ENCODE measurements around the gene FAM156A. TPM values are rescaled to one million over a fixed set of nuclear protein-coding genes. Genes with fewer than 3 reads are reported as not detected.
"Not testable (repeated sequence)": the region's sequence is repeated elsewhere in the genome, so short reads cannot be mapped to it uniquely, and the experiment has no call there.

The FAM156A gene
- total and polyA plus RNA-seq, 4 experiments from 2014 or later, result 3.2 to 17.3 (median 10.2) TPM

- no peaks in the 10 kb centered on the region for H3K9me3 ChIP-seq (ENCODE audit: control insufficient read depth in 1 of 2, low read length in 2 of 2)
- H3K4me1 ChIP-seq (ENCODE audit: insufficient read depth, low read length), result peaks cover 18% of the 10 kb centered on the region
- H3K4me3 ChIP-seq (ENCODE audit: low read length in 2 of 2), result peak overlapping the region; percentile 81 to 89
- Mint-ChIP-seq H3K27me3 (peaks cover 0 to 1% of the 10 kb centered on the region in 2 donors), H3K9me3 (no peaks in the 10 kb centered on the region), H3K4me3 (peak overlapping the region; percentile 89 to 99 (median 94)), H3K27ac (peak overlapping the region; percentile 95 to 100 (median 99)), H3K36me3 (peaks cover 0 to 3% of the 10 kb centered on the region in 2 donors), H3K4me1 (peaks cover 9 to 28% (median 16%) of the 10 kb centered on the region in 4 donors)
- CTCF ChIA-PET (ENCODE audit: partially characterized antibody), result interaction anchor here (1.0 to 1.4 kb wide), 5 partner anchors 72 to 733 kb away, joined by 3 to 6 read pairs (median 4); no protein-coding TSS in a partner anchor
- H3K27ac ChIP-seq (ENCODE audit: low read depth, low read length), result peak overlapping the region; percentile 77
- POLR2A ChIA-PET (ENCODE audit: partially characterized antibody), result interaction anchor here (1.0 to 2.9 kb wide), 7 partner anchors 9 to 734 kb away, joined by 3 to 12 read pairs (median 5); partner anchors contain the start of genes KANTR, RIBC1 and SMC1A
- DNase-seq, result no peak
- no peaks in the 10 kb centered on the region for H3K27me3 ChIP-seq (ENCODE audit: insufficient read depth, low read length)
- intact Hi-C loops (cut with micrococcal nuclease), result loop anchor here (2.0 to 5.0 kb wide), 4 partner anchors 97 to 1384 kb away; no protein-coding TSS in a partner anchor
- H3K36me3 ChIP-seq (ENCODE audit: insufficient read depth, low read length), result no peaks in the 10 kb centered on the region
These were observed 37.6 kb upstream of the FAM156A start for GRCh38 chrX:52995987-52996331.

GRCh38 chrX:52995135-52995986, 37.0 kb upstream of the FAM156A start:
- H3K4me3 Mint-ChIP-seq, result peak overlapping the region; percentile 89 to 99 (median 94)
- peaks cover 0 to 3% of the 10 kb centered on the region in 2 donors for H3K36me3 Mint-ChIP-seq
- Histone ChIP-seq H3K4me1 (ENCODE audit: insufficient read depth, low read length) (peaks cover 18% of the 10 kb centered on the region), H3K27ac (ENCODE audit: low read depth, low read length) (peak overlapping the region; percentile 77), H3K36me3 (ENCODE audit: insufficient read depth, low read length) (no peaks in the 10 kb centered on the region), H3K27me3 (ENCODE audit: insufficient read depth, low read length) (no peaks in the 10 kb centered on the region), H3K9me3 (ENCODE audit: control insufficient read depth in 1 of 2, low read length in 2 of 2) (no peaks in the 10 kb centered on the region), H3K4me3 (ENCODE audit: low read length in 2 of 2) (peak overlapping the region; percentile 81 to 89)
- CTCF ChIA-PET (ENCODE audit: partially characterized antibody), result interaction anchor here (1.0 to 1.8 kb wide), 7 partner anchors 72 to 732 kb away, joined by 3 to 6 read pairs (median 4); partner anchors contain the start of gene RIBC1
- H3K27ac Mint-ChIP-seq, result peak overlapping the region; percentile 95 to 100 (median 99)
- H3K9me3 Mint-ChIP-seq, result no peaks in the 10 kb centered on the region
- peak; percentile 90 to 94 (median 93) for DNase-seq
- intact Hi-C loops (cut with micrococcal nuclease), result loop anchor here (2.0 to 5.0 kb wide), 4 partner anchors 97 to 1383 kb away; no protein-coding TSS in a partner anchor
- POLR2A ChIA-PET (ENCODE audit: partially characterized antibody), result interaction anchor here (1.0 to 2.9 kb wide), 7 partner anchors 8 to 734 kb away, joined by 3 to 12 read pairs (median 5); partner anchors contain the start of genes KANTR, RIBC1 and SMC1A
- H3K27me3 Mint-ChIP-seq, result peaks cover 0 to 1% of the 10 kb centered on the region in 2 donors
- H3K4me1 Mint-ChIP-seq, result peaks cover 9 to 28% (median 16%) of the 10 kb centered on the region in 4 donors

- H3K4me3 Mint-ChIP-seq, result no peak overlapping the region
- no peaks in the 10 kb centered on the region for H3K36me3 ChIP-seq (ENCODE audit: insufficient read depth, low read length)
- ChIA-PET CTCF (ENCODE audit: partially characterized antibody) (interaction anchor here (1.5 kb wide), 1 partner anchor 8 kb away, joined by 8 read pairs; no protein-coding TSS in a partner anchor), POLR2A (ENCODE audit: partially characterized antibody) (no interaction called here)
- H3K4me3 ChIP-seq (ENCODE audit: low read length in 2 of 2), result no peak overlapping the region
- peaks cover 0 to 7% of the 10 kb centered on the region in 2 donors for H3K36me3 Mint-ChIP-seq
- H3K4me1 Mint-ChIP-seq, result peaks cover 10 to 38% (median 17%) of the 10 kb centered on the region in 4 donors
- no peak for DNase-seq
- intact Hi-C loops (cut with micrococcal nuclease), result no loop called here
- H3K9me3 Mint-ChIP-seq, result no peaks in the 10 kb centered on the region
- H3K4me1 ChIP-seq (ENCODE audit: insufficient read depth, low read length), result peaks cover 20% of the 10 kb centered on the region
- no peaks in the 10 kb centered on the region for H3K9me3 ChIP-seq (ENCODE audit: control insufficient read depth in 1 of 2, low read length in 2 of 2)
- H3K27ac ChIP-seq (ENCODE audit: low read depth, low read length), result no peak overlapping the region
- H3K27me3 ChIP-seq (ENCODE audit: insufficient read depth, low read length), result no peaks in the 10 kb centered on the region
- peak overlapping the region in 2 of 7 donors; percentile 7 to 39 for H3K27ac Mint-ChIP-seq
- no peaks in the 10 kb centered on the region for H3K27me3 Mint-ChIP-seq
These were observed 32.5 kb upstream of the FAM156A start for GRCh38 chrX:52990848-52991247.

GRCh38 chrX:52990011-52990631, 31.8 kb upstream of the FAM156A start:
- H3K9me3 Mint-ChIP-seq; H3K27ac ChIP-seq (ENCODE audit: low read depth, low read length); intact Hi-C loops (cut with micrococcal nuclease); H3K4me3 ChIP-seq (ENCODE audit: low read length in 2 of 2); H3K9me3 ChIP-seq (ENCODE audit: control insufficient read depth in 1 of 2, low read length in 2 of 2); H3K27me3 ChIP-seq (ENCODE audit: insufficient read depth, low read length); H3K27me3 Mint-ChIP-seq; H3K36me3 Mint-ChIP-seq; POLR2A ChIA-PET (ENCODE audit: partially characterized antibody); H3K36me3 ChIP-seq (ENCODE audit: insufficient read depth, low read length): not testable (repeated sequence)
- Mint-ChIP-seq H3K27ac (peak overlapping the region in 6 of 7 donors; percentile 44 to 95 (median 90)), H3K4me1 (peaks cover 9 to 31% (median 14%) of the 10 kb centered on the region in 4 donors), H3K4me3 (peak overlapping the region in 2 of 8 donors; percentile 13 to 78)
- peaks cover 18% of the 10 kb centered on the region for H3K4me1 ChIP-seq (ENCODE audit: insufficient read depth, low read length)
- CTCF ChIA-PET (ENCODE audit: partially characterized antibody), result interaction anchor here (0.6 to 1.5 kb wide), 3 partner anchors 9 to 13 kb away, joined by 3 to 8 read pairs (median 4); no protein-coding TSS in a partner anchor
- DNase-seq, result peak in 4 of 5 donors; percentile 28 to 58 (median 50)

GRCh38 chrX:52988985-52989917, 30.9 kb upstream of the FAM156A start:
- intact Hi-C loops (cut with micrococcal nuclease), result no loop called here
- H3K4me3 Mint-ChIP-seq, result peak overlapping the region in 1 of 8 donors; percentile 20
- H3K27me3 ChIP-seq (ENCODE audit: insufficient read depth, low read length), result no peaks in the 10 kb centered on the region
- peaks cover 0 to 3% of the 10 kb centered on the region in 2 donors for H3K36me3 Mint-ChIP-seq
- peaks cover 13% of the 10 kb centered on the region for H3K4me1 ChIP-seq (ENCODE audit: insufficient read depth, low read length)
- H3K27ac Mint-ChIP-seq, result no peak overlapping the region
- ChIA-PET CTCF (ENCODE audit: partially characterized antibody) (interaction anchor here (0.6 to 1.5 kb wide), 3 partner anchors 9 to 14 kb away, joined by 3 to 8 read pairs (median 4); no protein-coding TSS in a partner anchor), POLR2A (ENCODE audit: partially characterized antibody) (no interaction called here)
- no peak overlapping the region for H3K27ac ChIP-seq (ENCODE audit: low read depth, low read length)
- H3K4me1 Mint-ChIP-seq, result peaks cover 7 to 22% (median 9%) of the 10 kb centered on the region in 4 donors
- no peaks in the 10 kb centered on the region for H3K27me3 Mint-ChIP-seq
- no peaks in the 10 kb centered on the region for H3K9me3 ChIP-seq (ENCODE audit: control insufficient read depth in 1 of 2, low read length in 2 of 2)
- no peaks in the 10 kb centered on the region for H3K9me3 Mint-ChIP-seq
- peak in 1 of 5 donors; percentile 50 for DNase-seq
- no peaks in the 10 kb centered on the region for H3K36me3 ChIP-seq (ENCODE audit: insufficient read depth, low read length)
- H3K4me3 ChIP-seq (ENCODE audit: low read length in 2 of 2), result no peak overlapping the region

- no peak for DNase-seq
- H3K36me3 Mint-ChIP-seq, result no peaks in the 10 kb centered on the region
- CTCF ChIA-PET (ENCODE audit: partially characterized antibody), result no interaction called here
- Histone ChIP-seq H3K27me3 (ENCODE audit: insufficient read depth, low read length) (no peaks in the 10 kb centered on the region), H3K4me3 (ENCODE audit: low read length in 2 of 2) (no peak overlapping the region), H3K9me3 (ENCODE audit: control insufficient read depth in 1 of 2, low read length in 2 of 2) (no peaks in the 10 kb centered on the region), H3K4me1 (ENCODE audit: insufficient read depth, low read length) (no peaks in the 10 kb centered on the region), H3K27ac (ENCODE audit: low read depth, low read length) (no peak overlapping the region), H3K36me3 (ENCODE audit: insufficient read depth, low read length) (no peaks in the 10 kb centered on the region)
- H3K9me3 Mint-ChIP-seq, result no peaks in the 10 kb centered on the region
- POLR2A ChIA-PET (ENCODE audit: partially characterized antibody), result no interaction called here
- no peak overlapping the region for H3K27ac Mint-ChIP-seq
- intact Hi-C loops (cut with micrococcal nuclease), result no loop called here
- no peak overlapping the region for H3K4me3 Mint-ChIP-seq
- H3K4me1 Mint-ChIP-seq, result no peaks in the 10 kb centered on the region
- no peaks in the 10 kb centered on the region for H3K27me3 Mint-ChIP-seq
These were observed 25.1 kb upstream of the FAM156A start for GRCh38 chrX:52983321-52984000.

Data from CD4-positive, alpha-beta memory T cell (primary cell).